HepG2 (cell line): ENCODE results near the gene ABHD17C. TPM values are rescaled to one million over a fixed set of nuclear protein-coding genes. Genes with fewer than 3 reads are reported as not detected.

Experiments used
- ATAC-seq: fragments of 200-7000 bp; cut with Tn5 transposase; 3 replicates; pipeline ENCODE4 v1.9.1; 2020; ENCODE audit warnings: mild to moderate bottlenecking, moderate library complexity
- BruUV-seq: library from RNA; stranded (reverse); fragments of 400-500 nt; replicated peaks from 2 replicates; lab custom pipeline; 2021; lab: Mats Ljungman, UMichigan
- CTCF ChIA-PET: fragments of 300-600 bp; formaldehyde crosslinking; extraction: SDS; loops from one replicate; lab custom pipeline; 2021; ENCODE audit warnings: low total read pairs, inconsistent platforms, low intra/inter-chr PET ratio; lab: Yijun Ruan, JAX
- POLR2A ChIA-PET: fragments of 350-600 bp; sonication (Branson Sonifier 250); formaldehyde crosslinking; loops from one replicate; lab custom pipeline; 2020; ENCODE audit warnings: antibody characterized with exemption, inconsistent platforms; lab: Yijun Ruan, JAX
- DNase-seq: peaks from one replicate; pipeline ENCODE4 v3.0.0-alpha.2; 2015; ENCODE audit warnings: low spot score
- FAIRE-seq: peaks from 3 replicates; lab custom pipeline; 2011; peaks lifted over from hg19 to GRCh38; lab: Jason Lieb, UNC
- H2AFZ ChIP-seq: one replicate; pipeline ENCODE4 v1.6.1; 2011; ENCODE audit warnings: low read length, inconsistent platforms
- H3K27ac ChIP-seq: fragments of 300-600 bp; 3 replicates; pipeline ENCODE4 v1.8.0; 2011; ENCODE audit warnings: mixed run types, mild to moderate bottlenecking, mixed read lengths, low read length, inconsistent platforms; ENCODE audit not compliant: insufficient read depth; ENCODE audit errors: extremely low read length
- H3K27me3 ChIP-seq, 2 experiments: fragments of 200-600 bp in 1 of 2; 2 replicates in 1 of 2; 3 replicates in 1 of 2; pipeline versions ENCODE4 v1.6.0 to v1.8.0; 2011; ENCODE audit warnings: low read length in 2 of 2, mild to moderate bottlenecking in 2 of 2, moderate library complexity in 2 of 2, inconsistent platforms in 1 of 2; ENCODE audit not compliant: insufficient read depth in 2 of 2, control insufficient read depth in 1 of 2
- H3K36me3 ChIP-seq, 2 experiments: fragments of 200-600 bp in 1 of 2; replicated peaks in 1 of 2; 2 replicates in 1 of 2; 3 replicates in 1 of 2; pipeline versions ENCODE4 v1.5.1 to v1.8.0; 2011; ENCODE audit warnings: low read length in 2 of 2, inconsistent platforms in 1 of 2; ENCODE audit not compliant: insufficient read depth in 2 of 2, control insufficient read depth in 1 of 2
- H3K4me1 ChIP-seq: 2 replicates; pipeline ENCODE4 v1.5.1; 2012; ENCODE audit warnings: low read length, inconsistent platforms; ENCODE audit not compliant: insufficient read depth
- H3K4me2 ChIP-seq: 2 replicates; pipeline ENCODE4 v1.6.0; 2011; ENCODE audit warnings: low read depth, low read length, inconsistent platforms
- H3K4me3 ChIP-seq, 3 experiments: fragments of 200-600 bp in 1 of 3; sonication (generic), shearing (Covaris generic) in 1 of 3; replicated peaks in 1 of 3; 2 replicates each; pipeline ENCODE4 v1.5.1; 2011 to 2016; ENCODE audit warnings: low read length in 3 of 3, inconsistent platforms in 2 of 3, low read depth in 2 of 3, mild to moderate bottlenecking in 2 of 3, control low read depth in 1 of 3, mixed read lengths in 1 of 3; ENCODE audit not compliant: insufficient read depth in 1 of 3
- H3K79me2 ChIP-seq: one replicate; pipeline ENCODE4 v1.6.1; 2011; ENCODE audit warnings: low read length, inconsistent platforms; ENCODE audit not compliant: insufficient read depth
- H3K9ac ChIP-seq: 2 replicates; pipeline ENCODE4 v1.6.0; 2011; ENCODE audit warnings: mild to moderate bottlenecking, low read depth, low read length, inconsistent platforms; ENCODE audit not compliant: insufficient read depth
- H3K9me3 ChIP-seq: 2 replicates; pipeline ENCODE4 v1.5.1; 2012; ENCODE audit warnings: mild to moderate bottlenecking, low read length
- H4K20me1 ChIP-seq: 2 replicates; pipeline ENCODE4 v1.6.0; 2011; ENCODE audit warnings: inconsistent platforms, mild to moderate bottlenecking, low read length, moderate library complexity; ENCODE audit not compliant: insufficient read depth
- FLYWCH1 ChIP-seq: sonication (generic); formaldehyde crosslinking; IDR thresholded peaks from 2 replicates; pipeline ENCODE4 v1.8.1; 2023; ENCODE audit warnings: mild to moderate bottlenecking, missing genetic modification reagents
- FOSL1 ChIP-seq: sonication (generic); formaldehyde crosslinking; IDR thresholded peaks from 2 replicates; pipeline ENCODE4 v1.9.0; 2021; ENCODE audit warnings: missing genetic modification reagents, borderline replicate concordance
- GATA4 ChIP-seq: sonication (generic); IDR thresholded peaks from 2 replicates; pipeline ENCODE4 v1.6.1; 2016; ENCODE audit warnings: antibody characterized with exemption, low read depth, borderline replicate concordance
- NCOA2 ChIP-seq: sonication (generic); formaldehyde crosslinking; IDR thresholded peaks from 2 replicates; pipeline ENCODE4 v1.8.0; 2022; ENCODE audit warnings: inconsistent platforms
- PAXIP1 ChIP-seq: sonication (generic); formaldehyde crosslinking; conservative IDR thresholded peaks from 2 replicates; pipeline ENCODE4 v1.4.0; 2020; ENCODE audit warnings: mild to moderate bottlenecking, missing genetic modification reagents, moderate library complexity
- PITX1 ChIP-seq: sonication (generic); formaldehyde crosslinking; IDR thresholded peaks from 2 replicates; pipeline ENCODE4 v1.5.1; 2020; ENCODE audit warnings: mild to moderate bottlenecking, missing genetic modification reagents
- PRDM4 ChIP-seq: sonication (generic); formaldehyde crosslinking; IDR thresholded peaks from 2 replicates; pipeline ENCODE4 v1.9.0; 2021; ENCODE audit warnings: missing genetic modification reagents, borderline replicate concordance
- SCMH1 ChIP-seq: sonication (generic); formaldehyde crosslinking; IDR thresholded peaks from 2 replicates; pipeline ENCODE4 v1.9.0; 2021; ENCODE audit warnings: missing genetic modification reagents, mild to moderate bottlenecking, borderline replicate concordance
- ZBTB25 ChIP-seq: IDR thresholded peaks from 2 replicates; pipeline ENCODE4 v1.6.1; 2018; ENCODE audit warnings: missing genetic modification reagents
- ZNF17 ChIP-seq: sonication (generic); formaldehyde crosslinking; IDR thresholded peaks from 2 replicates; pipeline ENCODE4 v1.5.0; 2020; ENCODE audit warnings: mild to moderate bottlenecking, missing genetic modification reagents
- ZNF230 ChIP-seq: sonication (generic); formaldehyde crosslinking; IDR thresholded peaks from 2 replicates; pipeline ENCODE4 v1.4.0; 2020; ENCODE audit warnings: mild to moderate bottlenecking, missing genetic modification reagents
- ZNF282 ChIP-seq: fragments of 450-650 bp; IDR thresholded peaks from 2 replicates; pipeline ENCODE4 v1.6.1; 2018; ENCODE audit not compliant: partially characterized antibody
- WGBS: methylation state at CpG from one replicate; pipeline ENCODE4 v1.1.6; 2017; ENCODE audit warnings: low lambda C conversion rate; 5-methylcytosine and 5-hydroxymethylcytosine counted together
- in situ Hi-C: cut with HindIII; loops from 2 replicates; pipeline ENCODE4 v1.10.0; 2017; ENCODE audit warnings: low pct_unique_long_range_greater_than_20kb; ENCODE audit not compliant: extremely low pct_ligation_motif_present
- intact Hi-C: fragments of 100-400 bp; cut with micrococcal nuclease; formaldehyde crosslinking; loops from one replicate; pipeline ENCODE4 v1.10.0; 2022; ENCODE audit not compliant: unreplicated experiment
- polyA plus RNA-seq, 8 experiments: library from polyadenylated mRNA; depleted of rRNA in 3 of 8; stranded (reverse) in 7 of 8; unstranded in 1 of 8; fragments of >200 nt; fragmentation: Illumina TruSeq in 4 of 8; extraction: Trizol in 4 of 8; gene quantifications; 2 replicates each; pipeline versions ENCODE4 v1.2.1 to v1.2.3, GENCODE V29; 2011 to 2016; ENCODE audit warnings: low read depth in 4 of 8, missing spikeins in 1 of 8, mixed read lengths in 1 of 8; ENCODE audit not compliant: insufficient read depth in 1 of 8
- total RNA-seq, 5 experiments: library from RNA; depleted of rRNA; stranded (reverse); fragments of >200 nt; fragmentation: Illumina TruSeq; extraction: Trizol; gene quantifications; 2 replicates each; pipeline ENCODE4 v1.2.3, GENCODE V29; 2016; ENCODE audit warnings: low read depth in 1 of 5

ABHD17C gene
- total and polyA plus RNA-seq, 2 of the 13 experiments (the other 11 are each of a cell fraction or from before 2014, with no cell fraction given), result 2.9 to 3.9 TPM

GRCh38 chr15:80785335-80785734, 90.2 kb downstream of the ABHD17C start:
- Histone ChIP-seq H3K9me3 (no peaks in the 10 kb centered on the region), H3K36me3 (peaks cover 29 to 56% of the 10 kb centered on the region in 2 experiments), H3K4me3 (no peak overlapping the region), H3K27me3 (no peaks in the 10 kb centered on the region), H3K4me2 (no peak overlapping the region), H3K9ac (no peak overlapping the region), H4K20me1 (0 out of 2 replicates have a peak, but pooled peaks cover 4% of the 10 kb centered on the region), H3K79me2 (no peaks in the 10 kb centered on the region), H2AFZ (no peak overlapping the region), H3K4me1 (peaks cover 27% of the 10 kb centered on the region), H3K27ac (no peak overlapping the region)
- no TSS peak for BruUV-seq
- 96% methylated on average over 5 of the region's 5 CpGs for WGBS
- TF ChIP-seq GATA4, result no peak
- no peak for TF ChIP-seq FOSL1 (CRISPR knock-in tag)
- no peak for TF ChIP-seq NCOA2 (CRISPR knock-in tag)
- TF ChIP-seq PAXIP1, result no peak
- TF ChIP-seq FLYWCH1 (CRISPR knock-in tag), result no peak
- TF ChIP-seq ZNF230, result no peak
- TF ChIP-seq PITX1 (CRISPR knock-in tag), result no peak
- no peak for TF ChIP-seq ZNF17 (CRISPR knock-in tag)
- TF ChIP-seq ZBTB25 (CRISPR knock-in tag), result no peak
- no peak for TF ChIP-seq SCMH1 (CRISPR knock-in tag)
- no peak for TF ChIP-seq PRDM4 (CRISPR knock-in tag)
- no peak for TF ChIP-seq ZNF282
- no peak for DNase-seq
- FAIRE-seq, result no peak
- POLR2A ChIA-PET, result interaction anchor here (0.9 kb wide), 1 partner anchor 19 kb away, joined by 3 read pairs; no protein-coding TSS in a partner anchor
- CTCF ChIA-PET, result no interaction called here
- no peak for ATAC-seq
- intact Hi-C loops (no loop called here), in situ Hi-C loops (no loop called here)
